ENCODE results near the gene TREM1.
A peak's percentile ranks its signal among the peaks of the same experiment; 100 is the strongest.
"Not testable (repeated sequence)": the region's sequence is repeated elsewhere in the genome, so short reads cannot be mapped to it uniquely, and the experiment has no call there.

Gene TREM1

GRCh38 chr6:41286544-41287346 is at the start of gene TREM1:
Gene TREM1, minus strand, starts transcription at chr6:41286682. Its CDS starts 27 bp downstream, at chr6:41286655.
- peak; percentile 76 to 85 for DNase-seq

- DNase-seq = no peak
Measured at GRCh38 chr6:41335943-41336342, 49.5 kb upstream of the TREM1 start.

GRCh38 chr6:41335296-41335695 is 48.8 kb upstream of the TREM1 start, which contains the start of gene NCR2:
Gene NCR2, plus strand, starts transcription at chr6:41335608. Its CDS starts 269 bp downstream, at chr6:41335877.
- DNase-seq = no peak

- peak; percentile 17 to 23 for DNase-seq
Measured at GRCh38 chr6:41334482-41335040, 48.1 kb upstream of the TREM1 start.

- DNase-seq = no peak
Measured at GRCh38 chr6:41332842-41333736, 46.6 kb upstream of the TREM1 start.

- no peak for DNase-seq
Measured at GRCh38 chr6:41332241-41332640, 45.8 kb upstream of the TREM1 start.

GRCh38 chr6:41331401-41332150 is 45.1 kb upstream of the TREM1 start:
- DNase-seq = no peak

- DNase-seq = no peak
Measured at GRCh38 chr6:41327177-41327576, 40.7 kb upstream of the TREM1 start.

- DNase-seq = no peak
Measured at GRCh38 chr6:41326092-41326491, 39.6 kb upstream of the TREM1 start.

- no peak for DNase-seq
Measured at GRCh38 chr6:41325446-41326066, 39.1 kb upstream of the TREM1 start.

GRCh38 chr6:41321183-41321582 is 34.7 kb upstream of the TREM1 start:
- DNase-seq = no peak

GRCh38 chr6:41318654-41319565 is 32.4 kb upstream of the TREM1 start:
- DNase-seq = peak; percentile 81 to 85

- no peak for DNase-seq
Measured at GRCh38 chr6:41318261-41318653, 31.8 kb upstream of the TREM1 start.

- no peak for DNase-seq
Measured at GRCh38 chr6:41315943-41316620, 29.6 kb upstream of the TREM1 start.

GRCh38 chr6:41315203-41315602 is 28.7 kb upstream of the TREM1 start:
- no peak for DNase-seq

GRCh38 chr6:41306187-41306854 is 19.8 kb upstream of the TREM1 start:
- DNase-seq = peak; percentile 24 to 31

GRCh38 chr6:41302638-41303037 is 16.2 kb upstream of the TREM1 start:
- peak; percentile 74 to 76 for DNase-seq

- DNase-seq = peak; percentile 68 to 79
Measured at GRCh38 chr6:41298785-41299502, 12.5 kb upstream of the TREM1 start.

- not testable (repeated sequence) for DNase-seq
Measured at GRCh38 chr6:41297248-41297647, 10.8 kb upstream of the TREM1 start.

All from Kasumi-1 (cell line).